Measurements from ENCODE around the gene MIA. TPM values are rescaled to one million over a fixed set of nuclear protein-coding genes. Genes with fewer than 3 reads are reported as not detected.

Gene MIA
- total and polyA plus RNA-seq, 2 experiments from 2014 or later: not detected

DNA sequence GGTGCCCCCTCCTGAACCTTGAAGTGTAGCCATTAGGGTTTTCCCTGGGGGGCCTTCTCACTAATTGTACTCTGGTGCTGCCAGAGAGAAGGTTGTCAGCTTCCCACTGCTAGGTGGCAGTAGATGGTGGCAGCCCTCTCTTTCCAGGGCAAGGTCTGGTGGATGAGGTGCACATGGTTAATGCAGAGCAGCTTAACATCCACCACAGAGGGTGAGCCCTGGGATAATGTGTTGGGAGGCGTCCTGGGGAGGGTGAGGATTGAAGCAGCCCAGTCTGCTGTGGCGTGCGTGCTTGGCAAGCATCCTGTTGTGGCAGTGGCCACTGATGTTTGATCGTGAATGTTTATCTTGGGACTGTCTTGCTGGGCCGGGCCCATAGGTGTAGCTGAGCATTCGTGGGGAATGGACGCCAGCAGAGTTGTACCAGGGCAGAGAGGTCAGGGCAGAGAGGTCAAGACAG, 29.5 kb downstream of the MIA start:
- Histone ChIP-seq H3K79me2 (ENCODE audit: insufficient read depth) (peaks cover 97% of the 10 kb centered on the region), H3F3A (ENCODE audit: insufficient read depth) (peaks cover 23% of the 10 kb centered on the region), H3K9ac (no peak overlapping the region), H3K36me3 (ENCODE audit: low read depth) (0 out of 2 replicates have a peak, but pooled peaks cover 9% of the 10 kb centered on the region), H3K9me3 (ENCODE audit: low read depth) (no peaks in the 10 kb centered on the region), H3K4me3 (no peak overlapping the region), H3K27me3 (replicated peaks; ENCODE audit: insufficient read depth) (no peaks in the 10 kb centered on the region), H3K4me1 (ENCODE audit: insufficient read depth) (peaks cover 30% of the 10 kb centered on the region), H3K27ac (no peak overlapping the region), H4K20me1 (ENCODE audit: insufficient read depth) (0 out of 2 replicates have a peak, but pooled peaks cover 4% of the 10 kb centered on the region), H3K4me2 (ENCODE audit: unreplicated experiment) (no peak overlapping the region), H3K9me2 (ENCODE audit: insufficient read depth) (no peaks in the 10 kb centered on the region), H2AFZ (no peak overlapping the region)
- 50 to 56% methylated on average over 7 of the region's 7 CpGs for WGBS, 2 experiments (ENCODE audit: low coverage in 1 of 2, low lambda C conversion rate in 2 of 2, missing lambda C conversion rate in 2 of 2)
- DNase-seq: peak; percentile 24
- no peak for TF ChIP-seq EZH2phosphoT487 (IDR thresholded peaks at IDR 0.05; ENCODE audit: insufficient read depth, low read depth)
- no peak for TF ChIP-seq EZH2 (IDR thresholded peaks at IDR 0.05; ENCODE audit: insufficient read depth, poor library complexity, severe bottlenecking)
- in situ Hi-C loops (cut with MboI): no loop called here

DNA sequence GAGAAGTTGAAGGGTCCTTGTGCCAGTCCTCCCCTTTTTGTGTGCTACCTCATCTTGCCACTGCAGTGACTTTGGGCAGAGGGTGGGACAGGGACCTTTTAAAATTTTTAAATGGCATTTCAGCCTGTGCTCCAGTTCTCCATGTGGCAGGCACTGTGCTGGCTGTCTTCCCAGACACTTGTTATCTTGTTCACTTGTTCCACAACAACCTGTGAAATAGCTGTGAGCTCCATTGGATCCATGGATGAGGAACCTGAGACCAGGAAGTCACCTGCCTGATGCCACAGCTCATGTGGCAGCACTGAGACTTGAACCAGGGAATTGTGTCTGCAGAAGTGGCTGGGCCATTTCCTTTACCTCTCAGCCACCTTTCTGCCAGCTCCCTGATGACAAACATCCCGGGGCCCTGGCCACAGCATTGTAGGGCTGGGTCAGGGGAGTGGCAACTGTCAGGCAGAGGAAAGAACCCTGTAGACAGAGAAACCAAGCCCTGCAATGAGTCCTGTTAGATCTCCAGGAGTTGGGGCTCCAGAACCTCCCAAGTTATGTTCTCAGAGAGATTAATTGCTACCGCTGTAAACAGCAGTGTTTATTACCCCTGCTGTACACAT, 30.0 kb downstream of the MIA start:
- no peak overlapping the region for H3K27ac ChIP-seq
- TF ChIP-seq EZH2 (IDR thresholded peaks at IDR 0.05; ENCODE audit: insufficient read depth, poor library complexity, severe bottlenecking): no peak
- TF ChIP-seq EZH2phosphoT487 (IDR thresholded peaks at IDR 0.05; ENCODE audit: insufficient read depth, low read depth): no peak
- H3K9me2 ChIP-seq (ENCODE audit: insufficient read depth): no peaks in the 10 kb centered on the region
- no peak overlapping the region for H2AFZ ChIP-seq
- H4K20me1 ChIP-seq (ENCODE audit: insufficient read depth): 0 out of 2 replicates have a peak, but pooled peaks cover 4% of the 10 kb centered on the region
- no peak overlapping the region for H3K4me3 ChIP-seq
- H3K27me3 ChIP-seq (replicated peaks; ENCODE audit: insufficient read depth): no peaks in the 10 kb centered on the region
- no peaks in the 10 kb centered on the region for H3K9me3 ChIP-seq (ENCODE audit: low read depth)
- no peak for DNase-seq
- WGBS, 2 experiments (ENCODE audit: low coverage in 1 of 2, low lambda C conversion rate in 2 of 2, missing lambda C conversion rate in 2 of 2): 47 to 53% methylated on average over 2 of the region's 2 CpGs
- 0 out of 2 replicates have a peak, but pooled peaks cover 9% of the 10 kb centered on the region for H3K36me3 ChIP-seq (ENCODE audit: low read depth)
- H3K79me2 ChIP-seq (ENCODE audit: insufficient read depth): peaks cover 95% of the 10 kb centered on the region
- in situ Hi-C loops (cut with MboI): no loop called here
- peaks cover 23% of the 10 kb centered on the region for H3F3A ChIP-seq (ENCODE audit: insufficient read depth)
- no peak overlapping the region for H3K4me2 ChIP-seq (ENCODE audit: unreplicated experiment)
- peaks cover 30% of the 10 kb centered on the region for H3K4me1 ChIP-seq (ENCODE audit: insufficient read depth)
- no peak overlapping the region for H3K9ac ChIP-seq

DNA sequence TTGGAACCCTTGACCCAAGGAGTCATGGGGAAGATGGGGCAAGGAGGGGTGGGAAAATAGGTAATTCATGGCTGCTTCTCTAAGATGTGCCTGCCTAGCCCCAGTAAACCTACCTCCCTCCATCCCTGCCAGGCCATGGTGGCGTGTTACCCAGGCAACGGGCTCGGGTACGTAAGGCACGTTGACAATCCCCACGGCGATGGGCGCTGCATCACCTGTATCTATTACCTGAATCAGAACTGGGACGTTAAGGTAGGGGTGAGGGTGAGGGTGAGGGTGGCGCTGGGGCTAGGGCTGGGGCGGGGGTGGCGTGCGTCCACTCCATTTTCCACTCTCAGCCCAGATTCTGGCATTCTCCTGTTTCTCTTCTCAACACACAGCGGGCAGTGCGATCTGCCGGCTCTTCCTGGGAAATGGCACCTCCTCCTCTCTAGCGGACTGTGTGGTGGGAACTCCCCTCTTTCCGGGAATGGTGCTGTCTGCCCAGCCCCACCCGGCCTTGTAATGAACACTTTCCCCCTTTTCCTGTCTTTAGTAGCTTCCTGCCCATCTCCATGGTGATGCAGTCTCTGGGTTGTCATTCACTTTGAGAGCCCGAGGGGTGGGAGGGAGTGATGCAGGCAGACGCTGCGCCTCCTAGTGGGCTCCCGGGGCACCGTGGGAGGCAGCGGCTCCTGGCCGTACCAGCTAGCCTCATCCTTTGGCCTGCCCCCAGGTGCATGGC, 31.3 kb downstream of the MIA start:
- DNase-seq: peak; percentile 94
- H3K27ac ChIP-seq: peak overlapping the region; percentile 60
- in situ Hi-C loops (cut with MboI): no loop called here

More for the DNA sequence above, 31.3 kb downstream of the MIA start:
- 0 out of 2 replicates have a peak, but pooled peaks cover 9% of the 10 kb centered on the region for H3K36me3 ChIP-seq (ENCODE audit: low read depth)
- 0 out of 2 replicates have a peak, but pooled peaks cover 4% of the 10 kb centered on the region for H4K20me1 ChIP-seq (ENCODE audit: insufficient read depth)
- no peak overlapping the region for H2AFZ ChIP-seq
- TF ChIP-seq EZH2phosphoT487 (IDR thresholded peaks at IDR 0.05; ENCODE audit: insufficient read depth, low read depth): no peak
- TF ChIP-seq EZH2 (IDR thresholded peaks at IDR 0.05; ENCODE audit: insufficient read depth, poor library complexity, severe bottlenecking): no peak
- WGBS, 2 experiments (ENCODE audit: low coverage in 1 of 2, low lambda C conversion rate in 2 of 2, missing lambda C conversion rate in 2 of 2): 21 to 25% methylated on average over 21 to 26 of the region's 26 CpGs
- H3K4me3 ChIP-seq: 0 out of 2 replicates have a peak overlapping the region, but pooled peaks have one; percentile 17
- H3K79me2 ChIP-seq (ENCODE audit: insufficient read depth): peaks cover 86% of the 10 kb centered on the region
- H3K4me2 ChIP-seq (ENCODE audit: unreplicated experiment): peak overlapping the region; percentile 11
- peaks cover 34% of the 10 kb centered on the region for H3K4me1 ChIP-seq (ENCODE audit: insufficient read depth)
- H3K9me3 ChIP-seq (ENCODE audit: low read depth): no peaks in the 10 kb centered on the region
- H3K9ac ChIP-seq: peak overlapping the region; percentile 46
- no peaks in the 10 kb centered on the region for H3K9me2 ChIP-seq (ENCODE audit: insufficient read depth)
- H3K27me3 ChIP-seq (replicated peaks; ENCODE audit: insufficient read depth): no peaks in the 10 kb centered on the region
- peaks cover 23% of the 10 kb centered on the region for H3F3A ChIP-seq (ENCODE audit: insufficient read depth)

Measured in GM23248 (cell line).